Activated CD4-positive, alpha-beta T cell treated with anti-CD3 and anti-CD28 coated beads for 24 hours (primary cell): Measurements from ENCODE around the gene TBX19.

Experiments
- DNase-seq, 2 donors: peaks; one replicate each; pipeline ENCODE4 v3.0.0-alpha.2; 2020; ENCODE audit warnings: low read depth in 2 of 2

The TBX19 gene

DNA sequence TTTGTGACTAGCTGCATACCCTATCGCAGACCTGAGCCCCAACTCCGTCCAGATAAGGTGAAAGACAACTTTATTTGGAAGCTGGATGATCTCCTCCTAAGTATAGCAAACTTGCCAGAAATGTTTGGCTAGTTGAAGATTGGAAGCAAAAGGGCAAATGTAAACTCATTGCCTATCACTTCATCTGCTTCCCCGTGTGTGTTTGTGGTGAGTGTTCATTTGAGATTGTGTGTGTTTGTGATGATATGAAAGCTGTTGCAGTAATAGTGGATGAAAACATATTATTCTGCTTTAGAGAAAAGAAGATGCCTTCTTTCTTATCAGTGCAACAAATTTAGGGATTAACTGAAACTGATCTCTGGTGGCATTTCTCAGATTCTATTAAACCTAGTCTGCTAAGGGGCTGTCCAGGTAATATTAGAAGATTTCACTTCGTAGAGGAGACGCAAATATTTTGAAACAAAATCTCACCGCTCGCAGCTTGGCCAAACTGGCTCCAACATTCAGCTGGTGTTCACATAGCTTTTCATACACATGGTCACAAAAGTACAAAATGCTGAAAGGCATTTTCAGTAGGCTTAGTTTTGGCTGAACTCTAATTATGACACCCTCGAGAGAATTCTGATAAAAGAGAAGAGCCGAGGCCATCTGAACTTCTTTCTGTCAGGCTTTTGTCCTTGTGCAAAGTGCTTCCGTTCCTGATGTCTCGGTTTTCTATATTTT, 1.1 kb downstream of the TBX19 start:
- no peak for DNase-seq

DNA sequence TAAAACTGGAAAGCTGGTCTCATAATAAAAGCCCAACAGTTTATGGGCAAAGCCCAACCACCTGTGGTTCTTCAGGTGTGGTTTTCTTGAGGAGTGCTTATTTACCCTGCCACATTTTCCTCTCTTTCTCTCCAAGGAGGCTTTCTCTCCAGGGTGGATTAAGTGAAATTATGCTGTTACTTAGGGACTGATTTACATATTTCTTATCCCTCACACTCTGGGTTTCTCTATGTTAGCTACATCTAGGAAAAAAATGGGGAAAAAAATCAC, 4.8 kb downstream of the TBX19 start:
- DNase-seq = no peak

DNA sequence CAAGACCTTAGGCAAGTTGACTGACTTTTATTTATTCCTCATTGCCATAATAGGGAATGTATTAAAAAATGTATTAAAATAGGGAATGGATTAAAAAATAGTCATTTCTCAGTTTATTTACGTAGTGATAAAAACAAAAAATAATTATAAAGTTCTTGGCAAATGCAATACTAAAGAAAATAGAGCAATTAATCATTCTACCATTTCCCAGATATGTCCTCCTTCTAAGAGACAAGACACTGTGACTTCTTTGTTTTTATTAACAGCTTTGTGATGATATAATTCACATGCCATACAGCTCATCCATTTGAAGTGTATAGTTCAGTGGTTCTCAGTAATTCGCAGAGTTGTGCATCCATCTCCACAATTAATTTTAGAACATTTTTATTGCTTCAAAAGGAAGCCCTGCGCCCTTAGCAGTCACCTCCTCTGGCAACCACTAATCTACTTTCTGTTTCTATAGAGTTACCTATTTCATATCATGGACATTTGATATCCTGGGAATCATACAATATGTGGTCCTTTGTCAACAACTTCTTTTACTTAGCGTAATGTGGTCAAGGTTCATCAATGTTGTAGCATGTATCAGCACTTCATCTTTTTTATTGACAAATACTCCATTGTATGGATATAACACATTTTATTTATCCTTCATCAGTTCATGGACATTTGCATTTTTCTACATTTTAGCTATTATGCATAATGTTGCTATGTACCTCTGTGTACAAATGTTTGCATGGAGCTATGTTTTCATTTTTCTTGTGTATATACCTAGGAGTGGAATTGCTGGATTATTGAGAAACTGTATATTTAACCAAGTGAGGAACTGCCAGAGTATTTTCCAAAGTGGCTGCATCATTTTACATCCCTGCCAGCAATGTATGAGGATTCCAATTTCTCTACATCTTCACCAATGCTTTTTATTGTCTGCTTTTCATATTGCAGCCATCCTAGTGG, 5.6 kb downstream of the TBX19 start:
- no peak for DNase-seq

DNA sequence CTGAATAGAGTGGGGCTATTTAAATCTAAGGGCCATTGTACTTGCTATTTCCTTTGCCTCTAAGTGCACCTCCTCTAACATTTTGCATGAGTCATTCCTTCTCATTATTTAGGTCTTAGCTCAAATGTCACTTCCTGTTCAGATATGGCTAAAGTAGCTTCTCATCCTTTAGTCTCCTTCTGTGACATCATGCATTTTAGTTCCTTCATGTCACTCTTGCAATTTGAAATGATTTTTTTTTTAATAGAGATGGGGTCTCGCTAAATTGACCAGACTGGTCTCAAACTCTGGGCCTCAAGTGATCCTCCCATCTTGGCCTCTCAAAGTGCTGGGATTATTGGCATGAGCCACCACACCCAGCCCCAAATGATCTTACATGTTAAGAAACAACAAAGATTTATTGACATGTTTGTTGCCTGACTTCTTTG, 6.6 kb downstream of the TBX19 start:
- DNase-seq = no peak

- DNase-seq = no peak
These were observed 7.8 kb downstream of the TBX19 start for GRCh38 chr1:168288311-168289052.

DNA sequence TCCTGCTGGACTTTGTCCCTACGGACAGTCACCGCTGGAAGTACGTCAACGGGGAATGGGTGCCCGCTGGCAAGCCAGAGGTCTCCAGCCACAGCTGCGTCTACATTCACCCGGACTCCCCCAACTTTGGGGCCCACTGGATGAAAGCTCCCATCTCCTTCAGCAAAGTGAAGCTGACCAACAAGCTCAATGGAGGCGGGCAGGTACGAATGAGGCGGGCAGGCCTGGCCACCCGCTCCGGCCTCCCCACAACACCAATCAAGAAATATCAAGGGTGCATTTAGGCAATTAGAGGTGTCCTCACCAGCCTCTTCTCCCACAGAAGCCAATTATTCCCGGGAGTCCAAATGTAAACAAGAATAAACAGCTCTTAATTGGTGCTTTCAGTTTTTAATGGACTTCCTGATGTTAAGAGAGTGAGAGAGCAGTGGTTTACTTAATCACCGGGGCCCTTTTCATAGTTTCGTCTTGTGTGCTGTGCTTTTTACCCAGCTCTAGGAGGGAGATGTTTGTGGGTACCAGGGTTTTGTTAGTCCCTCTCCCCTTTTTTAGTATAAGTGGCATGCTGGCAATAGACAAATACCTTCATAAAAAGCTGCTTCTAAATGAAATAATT, 10.7 kb downstream of the TBX19 start:
- DNase-seq = no peak

- no peak for DNase-seq
These were observed 12.7 kb downstream of the TBX19 start for GRCh38 chr1:168293356-168293755.

GRCh38 chr1:168295411-168296114, 14.9 kb downstream of the TBX19 start:
- DNase-seq = no peak

DNA sequence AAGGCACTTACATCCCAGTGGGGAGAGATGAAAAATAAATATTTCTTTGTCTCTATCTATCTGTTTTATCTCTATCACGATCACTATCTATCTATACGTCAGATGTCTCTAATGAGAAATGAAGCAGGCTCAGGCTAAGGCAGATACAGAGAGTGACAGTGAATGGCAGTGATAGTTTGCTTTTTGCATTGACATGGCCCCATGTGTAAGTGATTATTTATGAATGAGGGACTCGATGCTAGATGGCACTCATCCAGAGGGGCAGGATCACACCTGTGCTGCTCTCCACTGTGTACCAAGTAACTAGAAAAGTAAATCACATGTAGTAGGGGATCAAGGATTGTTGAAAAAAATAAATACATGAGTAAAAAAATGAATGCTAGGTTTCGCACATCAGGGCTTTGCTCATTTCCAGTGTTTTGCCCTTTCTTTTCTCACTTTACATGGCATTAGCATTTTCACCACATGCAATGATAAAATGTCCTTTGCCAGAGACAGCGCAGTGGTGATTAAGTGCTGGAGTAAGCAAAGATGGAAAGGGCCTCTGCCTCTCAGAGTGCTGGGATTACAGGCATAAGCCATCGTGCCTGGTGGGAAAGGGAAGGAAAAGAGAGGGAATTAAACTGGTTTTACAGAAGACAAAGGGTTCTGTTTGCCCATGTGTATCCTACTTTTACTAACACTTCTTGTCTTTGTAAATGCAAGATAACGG, 16.5 kb downstream of the TBX19 start:
- DNase-seq = no peak

GRCh38 chr1:168298446-168298845, 17.8 kb downstream of the TBX19 start:
- no peak for DNase-seq

DNA sequence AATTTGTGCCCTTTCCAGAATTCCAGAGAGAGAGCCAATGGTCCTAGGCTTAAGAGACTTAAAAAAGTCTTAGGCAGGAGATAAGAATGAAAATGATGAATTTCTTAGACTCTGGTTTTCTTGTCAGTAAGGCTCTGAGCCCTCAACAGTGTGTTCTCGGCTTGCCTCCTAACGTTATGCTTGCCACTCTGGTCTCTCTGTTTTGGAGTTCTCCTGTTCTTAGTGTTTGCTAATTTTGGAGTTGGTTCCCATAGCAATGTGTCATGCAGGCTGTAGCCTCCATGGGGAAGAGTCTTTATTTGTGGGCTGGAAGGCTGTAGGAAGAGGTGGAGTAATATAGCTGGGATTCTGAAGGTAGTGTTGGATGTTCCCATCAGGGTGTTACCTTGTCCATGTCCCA, 19.9 kb downstream of the TBX19 start:
- no peak for DNase-seq

- DNase-seq = no peak
These were observed 21.1 kb downstream of the TBX19 start for GRCh38 chr1:168301664-168302320.

- no peak for DNase-seq
These were observed 23.3 kb downstream of the TBX19 start for GRCh38 chr1:168303716-168304540.

DNA sequence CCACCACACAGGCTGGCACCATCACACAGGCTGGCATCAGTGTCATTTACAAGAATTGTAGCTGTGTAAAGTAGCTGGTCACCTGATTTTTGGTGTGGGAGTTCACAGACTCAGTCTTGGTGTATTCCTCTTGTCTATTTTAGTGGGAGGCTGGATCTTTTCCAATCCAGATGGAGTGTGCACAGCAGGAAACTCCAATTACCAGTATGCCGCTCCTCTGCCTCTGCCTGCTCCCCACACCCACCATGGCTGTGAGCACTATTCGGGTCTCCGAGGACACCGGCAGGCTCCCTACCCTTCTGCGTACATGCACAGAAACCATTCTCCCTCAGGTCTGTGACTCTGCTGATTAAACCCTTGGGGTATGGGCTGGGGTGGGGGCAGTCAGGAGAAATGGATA, 24.2 kb downstream of the TBX19 start:
- DNase-seq = no peak

- DNase-seq = no peak
These were observed 32.3 kb downstream of the TBX19 start for GRCh38 chr1:168312718-168313604.

DNA sequence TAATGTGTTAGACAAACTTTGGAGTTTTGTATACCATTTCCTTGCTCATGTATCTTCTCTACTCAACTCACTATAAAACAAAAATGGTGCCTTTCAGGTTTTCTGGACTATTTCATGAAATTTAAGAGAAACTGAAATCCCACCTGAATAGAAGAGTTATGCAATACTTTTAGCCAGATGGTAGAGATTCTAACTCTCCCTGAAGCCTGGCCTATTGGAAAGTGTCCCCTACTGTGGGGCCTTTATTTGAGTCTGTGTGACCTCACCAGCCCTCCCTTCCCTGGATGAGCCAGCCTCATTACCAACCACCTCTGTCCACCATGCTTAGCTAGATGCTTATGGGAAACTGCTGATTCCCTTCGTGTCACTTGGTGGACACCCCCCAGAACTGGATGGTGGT, 35.5 kb downstream of the TBX19 start:
- no peak for DNase-seq

DNA sequence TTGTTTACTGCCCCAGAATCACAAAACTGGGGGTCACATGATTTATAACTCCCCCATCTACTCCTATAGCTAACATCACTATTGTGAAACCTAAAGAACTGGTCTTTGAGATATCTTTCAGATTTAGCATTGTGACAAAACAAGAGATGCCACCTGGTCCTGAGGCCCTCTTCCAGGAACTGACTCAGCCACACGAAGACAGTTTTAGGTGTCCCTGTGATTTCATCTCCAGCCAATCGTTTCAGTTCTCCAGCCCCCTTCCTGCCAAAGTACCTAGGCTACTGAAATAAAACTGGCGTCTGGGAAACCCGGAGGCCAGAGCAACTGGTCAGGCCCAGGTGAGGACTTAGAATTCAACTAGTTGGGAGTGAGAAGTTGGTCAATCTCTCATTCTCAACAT, 36.6 kb downstream of the TBX19 start:
- DNase-seq = no peak

GRCh38 chr1:168319691-168320090, 39.0 kb downstream of the TBX19 start:
- DNase-seq = no peak
